H1 (cell line): ENCODE results near the gene GIGYF2. TPM values are rescaled to one million over a fixed set of nuclear protein-coding genes. Genes with fewer than 3 reads are reported as not detected.

Source experiments
- GABPA ChIP-seq: IDR thresholded peaks from 2 replicates; pipeline ENCODE4 v1.6.1; 2011; ENCODE audit warnings: mild to moderate bottlenecking, low read length, moderate library complexity, borderline replicate concordance; ENCODE audit not compliant: insufficient read depth
- SIN3A ChIP-seq, 2 experiments: IDR thresholded peaks in 1 of 2; conservative IDR thresholded peaks in 1 of 2; 2 replicates each; pipeline ENCODE4 v1.6.1; 2011 to 2012; ENCODE audit warnings: low read length in 2 of 2, improper control_type of control experiment in 1 of 2, low read depth in 1 of 2, mild to moderate bottlenecking in 1 of 2
- polyA plus RNA-seq, 7 experiments: library from polyadenylated mRNA; depleted of rRNA in 3 of 7; stranded (reverse) in 5 of 7; unstranded in 2 of 7; fragments of >200 nt in 5 of 7; fragments of 200-250 nt in 2 of 7; gene quantifications; 1 replicate in 5 of 7; 2 replicates in 1 of 7; 4 replicates in 1 of 7; pipeline versions ENCODE4 v1.2.1 to v1.2.3, GENCODE V29; 2011 to 2013; ENCODE audit warnings: missing spikeins in 2 of 7, mixed read lengths in 2 of 7
- total RNA-seq: library from RNA; stranded (reverse); fragmentation: NEBNext Ultra II Directional; extraction: Animal tissue kit (Norgen Biotek cat#: 25700); gene quantifications from 2 replicates; pipeline ENCODE4 v1.2.1, GENCODE V29; 2021

The GIGYF2 gene
- total and polyA plus RNA-seq, 2 of the 8 experiments (the other 6 are each of a cell fraction or from before 2014, with no cell fraction given), result 22.3 to 62.0 TPM

- no peak for TF ChIP-seq SIN3A (conservative IDR thresholded peaks at IDR 0.05 in 1 of 2, IDR thresholded peaks at IDR 0.05 in 1 of 2; ENCODE audit: low read depth in 1 of 2, low read length in 2 of 2)
- no peak for TF ChIP-seq GABPA
These were observed 50.9 kb downstream of the GIGYF2 start (continued) for GRCh38 chr2:232748038-232748437.
